SK-N-DZ (cell line): ENCODE data around the gene USH1G.

Experiments
- DNase-seq: peaks from one replicate; pipeline ENCODE4 v3.0.0-alpha.2; 2015; ENCODE audit warnings: low spot score

Gene USH1G

DNA sequence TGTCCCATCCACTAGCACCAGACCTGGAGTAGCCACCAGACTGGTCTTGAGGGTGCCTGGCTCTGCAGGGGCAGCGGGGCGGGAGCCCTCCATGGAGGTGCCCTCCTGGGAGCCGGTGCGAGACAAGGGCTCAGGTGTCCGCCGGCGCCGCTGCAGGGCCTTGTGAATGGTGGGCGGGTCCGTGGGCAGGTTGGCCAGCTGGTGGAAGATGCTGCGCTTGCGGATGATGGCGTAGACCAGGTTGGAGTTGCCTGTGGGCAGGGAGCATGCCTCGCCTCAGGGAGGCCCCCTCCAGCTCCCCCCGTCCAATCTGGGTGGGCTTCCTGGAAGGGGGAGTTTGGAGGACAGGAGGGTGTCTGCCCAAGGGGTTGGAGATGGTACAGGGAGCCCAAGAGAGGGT, 31.1 kb upstream of the USH1G start:
- DNase-seq: no peak

DNA sequence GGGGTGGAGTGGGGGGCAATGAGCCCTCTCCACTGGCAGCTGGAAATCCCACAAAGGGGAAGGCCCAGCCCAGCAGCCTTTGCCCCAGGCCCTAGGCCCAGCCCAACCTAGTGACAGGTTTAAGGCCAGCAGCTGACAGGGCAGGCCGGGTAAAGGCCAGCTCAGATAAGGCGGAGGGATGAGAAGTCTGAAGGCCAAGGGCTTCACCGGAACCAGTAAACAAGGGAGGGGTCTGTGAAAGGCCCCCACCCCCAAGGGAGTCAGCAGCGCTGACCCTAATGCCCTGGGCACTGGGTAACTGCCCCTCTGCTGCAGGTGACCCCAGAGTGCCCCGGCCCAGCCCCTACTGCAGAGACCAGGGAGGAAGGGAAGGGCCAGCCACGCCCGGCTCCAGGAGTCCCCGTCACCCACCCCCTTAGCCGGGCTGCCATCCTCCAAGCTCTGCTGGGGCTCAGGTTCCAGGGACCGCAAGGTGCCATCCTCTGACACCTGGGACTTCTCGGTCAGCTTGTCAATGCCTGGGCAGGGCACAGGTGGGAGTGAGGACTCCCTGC, 30.2 kb upstream of the USH1G start:
- no peak for DNase-seq

DNA sequence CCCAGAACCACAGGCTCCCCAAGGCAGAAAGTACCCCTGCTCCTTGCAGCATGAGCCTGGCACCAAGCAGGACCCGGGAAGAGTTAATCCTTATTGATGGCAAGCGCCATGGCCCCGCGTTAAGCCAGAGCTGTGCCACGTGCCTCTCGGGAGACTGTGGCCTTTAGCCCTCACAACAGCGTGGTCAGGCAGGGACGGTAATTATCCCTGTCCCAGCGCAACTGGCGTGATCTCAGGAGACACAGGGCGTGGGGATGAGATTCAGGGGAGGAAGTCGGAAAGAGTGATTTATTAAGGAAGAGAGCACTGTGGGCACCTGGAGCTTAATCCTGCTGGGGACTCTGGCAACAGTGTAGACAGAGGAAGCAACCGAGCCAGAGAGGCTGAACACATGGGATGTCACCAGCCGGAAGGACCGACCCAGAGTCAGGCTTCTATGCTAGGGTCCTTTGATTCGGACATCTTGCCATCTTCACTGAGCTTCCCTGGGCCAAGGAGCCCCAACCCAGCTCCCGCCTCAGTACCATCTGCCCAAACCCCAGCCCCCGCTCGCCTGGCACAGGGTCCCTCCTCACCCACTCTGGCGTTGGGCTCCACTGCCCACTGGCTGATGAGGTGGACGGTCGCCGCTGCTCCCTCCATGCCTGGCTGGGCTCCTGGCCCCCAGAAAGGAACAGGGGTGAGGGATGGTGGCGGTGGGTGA, 29.5 kb upstream of the USH1G start:
- DNase-seq: no peak

DNA sequence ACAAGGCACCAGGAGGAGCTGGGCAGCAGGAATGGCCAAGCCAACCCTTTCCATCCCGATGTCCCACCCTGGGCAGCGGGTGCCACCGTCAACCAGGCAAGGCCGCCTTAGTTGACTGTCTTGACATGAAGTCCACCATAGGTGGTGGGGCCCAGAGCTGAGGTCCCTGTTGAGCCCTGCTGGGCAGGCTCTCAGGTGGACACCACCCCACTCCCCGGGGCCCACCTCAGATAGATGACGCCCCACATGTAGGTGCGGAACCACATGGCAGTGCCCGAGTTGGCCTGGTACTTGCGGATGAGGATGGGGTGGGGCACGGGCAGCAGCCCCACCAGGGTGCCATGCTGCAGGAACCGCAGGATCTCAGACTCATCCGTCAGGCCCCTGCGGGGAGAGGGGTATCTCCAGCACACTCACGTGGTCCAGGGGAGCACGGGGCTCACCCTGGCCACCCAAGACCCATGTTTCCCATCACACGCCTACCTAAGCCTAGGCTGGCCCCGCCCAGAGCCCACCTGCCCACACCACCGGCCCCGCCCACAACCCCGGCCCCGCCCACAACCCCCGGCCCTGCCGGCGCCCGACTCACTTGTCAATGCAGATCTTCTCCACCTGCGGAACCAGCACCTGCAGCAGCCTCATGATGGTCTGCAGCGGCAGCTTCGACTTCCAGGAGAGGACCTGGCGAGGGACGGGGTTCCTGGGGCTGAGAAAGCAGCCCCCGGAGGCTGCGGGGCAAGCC, 28.8 kb upstream of the USH1G start:
- DNase-seq: no peak

DNA sequence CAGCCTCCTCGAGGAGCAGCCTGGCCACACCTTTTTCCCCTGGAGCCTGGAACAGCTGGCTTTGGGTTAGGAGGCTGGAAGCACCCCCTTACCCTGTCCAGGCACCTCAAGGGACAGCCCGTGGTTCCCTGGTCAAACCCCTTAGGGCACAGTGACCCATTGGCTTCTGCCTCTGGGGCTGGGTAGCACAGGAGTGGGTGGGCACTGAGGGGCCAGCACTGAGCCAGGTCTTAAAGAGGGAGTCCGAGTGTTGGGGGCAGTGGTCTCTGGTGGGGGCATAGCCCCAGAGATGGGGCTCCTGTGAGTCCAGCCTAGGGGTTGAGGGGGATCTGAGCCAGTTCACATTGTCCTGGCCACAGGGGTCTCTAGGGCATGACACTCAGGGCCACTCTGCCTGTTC, 28.0 kb upstream of the USH1G start:
- no peak for DNase-seq

DNA sequence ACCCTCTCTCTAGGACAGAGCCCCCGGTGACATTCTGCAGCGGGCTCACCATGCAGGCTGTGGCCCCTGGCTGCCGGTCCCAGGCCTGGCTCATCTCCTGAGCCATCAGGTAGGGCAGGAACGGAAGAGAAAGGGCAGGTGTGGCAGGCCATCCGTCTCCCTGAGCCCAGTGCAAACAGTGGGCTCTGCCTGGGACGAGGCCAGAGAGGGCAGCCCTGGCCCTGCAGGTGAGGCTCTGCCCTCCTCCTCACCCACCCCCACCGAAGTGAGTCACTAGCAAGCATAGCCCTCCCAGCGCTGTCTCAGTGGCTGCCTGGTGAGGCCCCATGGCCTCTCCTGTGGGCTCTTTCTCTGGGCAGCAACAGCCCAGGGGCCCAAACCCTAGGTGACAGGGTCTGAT, 27.2 kb upstream of the USH1G start:
- DNase-seq: no peak

DNA sequence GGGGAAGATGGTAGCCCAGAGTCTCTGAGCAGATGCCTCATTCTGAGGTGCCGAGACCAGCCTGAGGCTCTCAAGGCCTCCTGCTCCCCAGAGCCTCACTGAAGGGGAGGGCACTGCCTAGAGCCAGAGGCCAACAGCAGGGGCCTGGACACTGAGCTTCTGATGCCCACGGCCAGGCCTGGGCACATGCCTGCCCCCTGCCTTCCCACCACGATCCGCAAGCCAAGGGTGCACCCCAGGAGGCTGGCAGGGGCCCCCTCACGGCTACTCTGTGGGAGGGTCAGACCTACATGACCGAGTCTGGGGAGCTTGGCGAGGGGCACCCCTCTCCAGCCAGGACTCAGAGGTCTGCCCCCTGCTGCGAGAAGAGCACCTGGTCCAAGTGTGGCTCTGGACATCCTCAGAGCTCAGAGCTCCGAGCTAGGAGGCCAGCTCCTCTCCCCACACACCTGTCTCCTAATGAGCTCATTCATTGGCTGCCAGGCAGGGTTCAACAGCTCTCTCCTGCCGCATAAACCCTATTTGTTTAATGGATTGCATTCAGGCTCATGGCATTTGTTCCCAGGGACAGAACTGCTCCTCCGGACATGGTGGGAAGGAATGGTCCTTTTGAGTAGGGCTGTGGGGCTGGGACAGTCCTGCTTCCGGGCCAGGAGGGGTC, 26.5 kb upstream of the USH1G start:
- DNase-seq: no peak

DNA sequence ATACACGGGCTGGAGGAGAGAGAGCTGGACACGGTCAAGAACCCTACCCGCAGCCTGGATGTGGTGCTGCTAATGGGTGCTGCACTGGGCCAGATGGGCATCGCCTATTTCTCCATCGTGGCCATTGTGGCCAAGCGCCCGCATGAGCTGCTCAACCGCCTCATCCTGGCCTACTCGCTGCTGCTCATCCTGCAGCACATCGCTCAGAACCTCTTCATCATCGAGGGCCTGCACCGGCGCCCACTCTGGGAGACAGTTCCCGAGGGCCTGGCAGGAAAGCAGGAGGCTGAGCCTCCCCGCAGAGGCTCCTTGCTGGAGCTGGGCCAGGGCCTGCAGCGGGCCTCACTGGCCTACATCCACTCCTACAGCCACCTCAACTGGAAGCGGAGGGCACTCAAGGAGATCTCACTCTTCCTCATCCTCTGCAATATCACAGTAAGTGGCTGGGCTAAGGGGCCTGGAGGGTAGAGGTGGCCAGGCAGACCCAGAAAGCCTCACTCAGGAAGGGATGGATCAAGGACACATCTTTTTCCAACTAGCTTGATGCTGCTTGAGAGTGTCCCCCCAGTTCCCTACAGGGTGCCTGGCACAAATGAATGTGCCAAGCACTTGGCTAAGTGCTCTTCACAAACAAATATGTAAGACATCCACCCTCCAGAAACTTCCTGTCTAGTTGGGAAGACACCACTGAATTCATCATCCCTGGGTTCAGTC, 24.1 kb upstream of the USH1G start:
- DNase-seq: no peak

DNA sequence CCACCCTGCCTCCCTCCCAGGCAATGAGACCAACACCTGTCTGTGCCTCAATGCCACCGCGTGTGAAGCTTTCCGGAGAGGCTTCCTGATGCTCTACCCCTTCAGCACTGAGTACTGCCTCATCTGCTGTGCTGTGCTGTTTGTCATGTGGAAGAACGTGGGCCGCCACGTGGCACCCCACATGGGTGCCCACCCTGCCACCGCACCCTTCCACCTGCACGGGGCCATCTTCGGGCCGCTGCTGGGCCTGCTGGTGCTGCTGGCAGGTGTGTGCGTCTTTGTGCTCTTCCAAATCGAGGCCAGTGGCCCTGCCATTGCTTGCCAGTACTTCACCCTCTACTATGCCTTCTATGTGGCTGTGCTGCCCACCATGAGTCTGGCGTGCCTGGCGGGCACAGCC, 23.6 kb upstream of the USH1G start:
- no peak for DNase-seq

DNA sequence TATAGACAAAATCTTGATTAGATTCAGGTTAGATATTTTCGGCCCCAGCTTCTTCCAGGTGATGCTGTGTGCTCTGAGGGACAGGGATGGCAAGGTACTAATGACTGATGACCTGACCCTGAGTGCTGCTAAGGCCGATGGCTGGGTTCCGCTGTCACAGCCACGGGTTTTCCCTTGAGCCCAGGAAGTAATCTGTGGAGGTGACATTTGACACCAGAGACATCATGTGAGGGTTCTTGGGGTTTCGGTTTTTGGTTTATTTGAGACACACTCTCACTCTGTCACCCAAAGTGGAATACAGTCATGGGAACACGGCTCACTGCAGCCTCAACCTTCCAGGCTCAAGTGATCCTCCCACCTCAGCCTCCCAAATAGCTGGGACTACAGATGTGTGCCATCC, 22.5 kb upstream of the USH1G start:
- DNase-seq: no peak

DNA sequence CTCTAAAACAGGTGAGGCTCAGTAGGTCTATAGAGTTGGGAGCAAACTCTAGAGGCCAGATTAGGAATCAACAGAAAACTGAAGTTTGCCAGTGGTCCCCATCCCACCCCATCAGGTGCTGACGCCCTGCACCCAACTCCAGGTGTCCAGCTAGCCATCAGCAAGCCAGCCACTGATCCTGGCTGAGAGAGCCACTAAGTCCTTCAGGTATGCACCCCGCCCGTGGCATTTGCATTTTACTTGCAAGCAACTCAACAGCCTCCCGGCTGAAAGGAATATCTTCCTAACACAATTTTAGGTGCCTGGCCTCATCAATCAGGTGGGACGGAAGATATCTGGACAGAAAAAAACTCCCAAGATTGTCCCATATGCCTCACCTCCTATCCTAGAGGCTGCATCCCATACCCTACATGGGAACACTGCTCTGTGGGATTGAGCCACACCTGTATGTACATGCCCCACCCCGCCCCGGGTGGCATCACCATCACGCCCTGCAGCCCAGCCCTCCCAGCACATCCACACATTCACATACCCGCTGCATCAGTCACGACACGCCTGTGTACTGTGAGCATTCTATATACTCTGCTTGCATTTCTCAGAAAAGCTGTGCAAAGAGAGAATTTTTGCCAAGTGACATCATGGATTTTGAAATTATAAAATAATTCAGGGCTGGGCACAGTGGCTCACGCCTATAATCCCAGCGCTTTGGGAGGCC, 20.9 kb upstream of the USH1G start:
- DNase-seq: no peak

DNA sequence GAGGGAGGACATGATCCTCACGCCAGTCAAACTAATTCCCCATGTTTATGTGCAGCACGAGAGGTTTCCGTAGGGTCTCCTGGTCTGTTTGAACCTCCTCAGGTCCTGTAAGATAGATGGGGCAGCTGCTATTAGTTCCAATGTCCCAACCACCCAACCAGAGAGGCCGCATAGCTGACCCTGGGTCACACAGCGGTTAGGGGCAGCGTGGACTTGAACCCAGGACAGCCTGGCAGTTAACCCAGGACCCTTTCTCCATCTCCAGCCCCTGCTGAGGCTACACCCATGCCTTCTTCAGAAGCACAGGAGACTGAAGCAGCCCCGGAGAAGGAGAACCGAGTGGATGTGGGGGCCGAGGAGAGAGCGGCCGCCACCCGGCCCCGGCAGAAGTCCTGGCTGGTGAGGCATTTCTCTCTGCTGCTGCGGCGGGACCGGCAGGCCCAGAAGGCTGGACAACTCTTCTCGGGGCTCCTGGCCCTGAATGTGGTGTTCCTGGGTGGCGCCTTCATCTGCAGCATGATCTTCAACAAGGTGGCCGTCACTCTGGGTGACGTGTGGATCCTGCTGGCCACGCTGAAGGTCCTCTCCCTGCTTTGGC, 18.2 kb upstream of the USH1G start:
- DNase-seq: no peak

DNA sequence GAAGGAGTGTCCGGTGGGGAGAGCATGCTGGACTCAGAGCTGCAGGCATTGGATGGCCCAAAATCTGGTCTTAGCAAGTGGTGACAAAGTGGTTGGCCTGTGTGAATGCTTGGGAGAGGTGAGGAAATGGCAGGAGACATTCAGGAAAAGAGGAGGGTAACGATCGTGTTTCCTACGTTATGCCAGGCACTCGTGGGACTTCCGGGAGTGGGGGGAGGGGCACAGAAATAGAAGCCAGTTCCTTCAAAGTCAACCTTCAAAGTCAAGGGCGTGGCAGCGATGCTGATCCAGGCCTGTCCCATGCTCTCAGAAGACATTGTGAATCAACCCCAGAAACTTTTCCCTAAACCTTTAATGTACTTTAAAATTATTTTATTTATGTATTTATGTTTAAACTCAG, 16.5 kb upstream of the USH1G start:
- DNase-seq: no peak

DNA sequence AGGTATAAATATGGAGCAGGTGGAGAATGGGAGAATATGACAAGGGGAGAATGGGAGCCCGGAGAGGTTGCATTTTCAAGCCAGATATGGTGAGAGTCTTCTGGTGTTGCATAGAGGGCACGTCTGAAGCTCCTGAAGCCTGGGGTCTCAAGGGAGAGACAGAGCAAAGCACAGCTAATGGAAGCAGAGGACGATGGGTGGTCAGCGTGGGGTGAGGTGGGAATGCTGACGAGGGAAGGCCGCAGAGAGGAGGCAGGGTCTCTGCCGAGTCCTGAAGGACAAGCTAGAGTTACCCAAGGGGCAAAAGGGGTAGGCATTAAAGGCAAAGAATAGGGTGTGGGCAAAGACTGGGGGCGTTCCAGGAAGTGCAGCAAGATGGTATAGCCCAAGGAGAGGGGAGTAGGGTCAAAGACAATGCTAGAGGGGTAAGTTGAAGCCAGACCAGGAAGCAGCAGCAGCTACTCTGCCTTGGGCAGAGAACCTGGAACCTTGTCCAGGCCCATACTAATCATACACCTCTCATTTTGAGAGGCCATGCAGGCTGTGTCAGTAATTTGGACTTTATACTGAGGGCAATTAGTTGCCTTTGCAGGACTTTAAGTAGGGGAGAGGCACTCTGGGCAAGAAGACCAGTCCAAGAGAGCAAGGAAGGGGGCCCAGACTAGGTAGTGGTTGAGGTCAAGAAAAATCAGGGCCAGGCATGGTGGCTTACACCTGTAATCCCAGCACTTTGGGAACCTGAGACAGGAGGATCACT, 15.3 kb upstream of the USH1G start:
- no peak for DNase-seq

DNA sequence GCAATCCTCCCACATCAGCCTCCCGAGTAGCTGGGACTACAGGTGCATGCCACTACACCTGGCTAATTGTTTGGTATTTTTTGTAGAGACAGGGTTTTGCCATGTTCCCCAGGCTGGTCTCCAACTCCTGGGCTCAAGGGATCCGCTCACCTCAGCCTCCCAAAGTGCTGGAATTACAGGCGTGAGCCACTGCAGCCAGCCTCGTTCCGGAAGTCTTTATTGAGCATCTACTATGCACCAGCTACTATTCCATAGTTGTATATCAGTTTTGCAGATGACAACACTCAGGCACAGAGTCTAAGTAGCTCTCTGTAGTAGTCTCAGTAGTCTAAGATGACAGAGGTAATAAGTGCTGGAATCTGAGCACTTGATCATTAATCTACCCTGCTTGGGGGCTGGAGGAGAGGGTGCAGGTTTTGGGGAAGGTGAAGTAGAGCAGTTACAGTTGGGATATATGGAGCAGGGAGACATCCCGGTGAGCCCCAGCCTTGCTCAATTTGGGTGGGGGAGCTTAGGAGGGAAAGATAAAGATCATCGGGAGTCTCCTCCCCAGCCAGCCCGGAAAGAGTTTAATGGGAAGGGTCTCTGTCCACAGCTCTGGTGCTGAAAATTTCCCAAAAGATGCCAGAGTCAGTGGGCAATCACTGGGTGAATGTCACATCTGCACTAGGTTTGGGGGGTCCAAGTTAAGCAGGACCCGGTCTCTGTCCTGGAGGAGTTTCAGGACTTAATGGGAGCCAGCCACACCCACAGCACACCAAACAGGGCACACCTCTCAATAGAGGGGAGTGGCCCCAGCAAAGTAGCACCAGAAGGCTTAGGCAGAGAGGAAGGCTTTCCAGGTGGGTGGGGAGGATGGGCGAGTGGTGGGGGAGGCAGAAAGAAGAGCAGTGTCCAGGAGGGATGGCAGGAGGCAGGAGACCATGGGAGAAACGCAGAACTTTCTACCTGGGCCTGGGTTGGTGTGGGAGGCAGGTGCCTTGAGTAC, 14.3 kb upstream of the USH1G start:
- no peak for DNase-seq

DNA sequence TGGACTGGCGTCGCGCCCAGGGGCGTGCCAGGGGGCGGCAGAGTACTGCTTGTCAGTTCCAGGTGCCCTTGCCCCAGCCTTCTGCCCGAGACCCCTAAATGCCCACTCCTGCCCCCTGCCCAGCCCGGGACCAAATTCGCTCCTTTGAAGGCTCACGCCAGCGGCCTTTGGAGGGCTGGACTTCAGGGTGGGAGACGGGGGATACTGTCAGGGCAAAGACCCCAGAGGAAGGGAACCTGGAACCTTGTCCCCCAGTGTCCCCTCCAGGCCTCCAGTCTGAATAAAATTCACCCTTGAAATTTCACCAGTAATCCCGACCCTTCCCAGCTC, 13.4 kb upstream of the USH1G start:
- no peak for DNase-seq

DNA sequence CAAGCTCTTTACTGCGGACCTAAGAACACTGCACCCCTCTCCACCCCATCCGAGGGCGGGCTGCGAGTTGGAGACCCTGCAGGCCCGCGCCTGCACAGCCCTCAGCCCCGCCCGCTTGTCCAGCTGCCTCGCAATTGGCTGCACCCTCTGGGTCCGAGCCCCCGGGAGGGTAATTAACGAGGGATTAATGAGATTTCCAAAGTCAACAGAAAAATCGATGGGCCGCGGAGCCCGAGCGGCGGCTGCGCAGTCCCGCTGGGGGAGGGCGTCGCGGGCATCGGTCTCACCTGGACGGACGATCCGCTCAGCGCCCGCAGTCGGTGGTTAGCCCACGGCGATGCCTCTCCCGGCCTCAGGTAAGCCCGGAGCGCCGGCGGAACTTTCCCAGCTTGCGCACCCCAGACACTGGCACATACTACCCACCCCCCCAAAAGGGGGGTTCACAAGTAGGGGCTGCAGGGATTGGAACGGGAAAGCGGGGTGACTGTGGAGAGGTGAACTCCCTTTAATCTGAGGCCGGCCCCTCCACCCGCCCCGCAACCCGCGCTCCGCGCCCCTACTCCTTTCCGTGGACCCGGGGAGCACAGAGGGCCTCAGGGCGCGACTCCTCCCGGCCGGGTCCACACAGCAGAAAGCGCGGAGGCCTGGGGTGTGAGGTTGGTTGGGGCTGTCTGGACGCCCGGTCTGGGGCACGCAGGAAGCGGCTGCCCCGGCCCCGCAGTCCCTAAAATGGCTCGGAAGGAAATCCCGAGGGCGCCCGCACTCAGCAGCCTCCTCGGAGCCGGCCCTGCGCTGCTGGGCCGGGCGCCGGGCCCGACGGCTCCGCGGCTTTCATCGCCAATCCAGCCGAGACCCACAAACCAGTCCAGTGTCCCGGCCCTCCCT, 12.8 kb upstream of the USH1G start, which contains the start of gene OTOP3:
TSS of gene OTOP3 (plus strand) at position 314 of the 885 bp plus-strand sequence. CDS start at position 338, 24 bp downstream.
- DNase-seq: no peak

DNA sequence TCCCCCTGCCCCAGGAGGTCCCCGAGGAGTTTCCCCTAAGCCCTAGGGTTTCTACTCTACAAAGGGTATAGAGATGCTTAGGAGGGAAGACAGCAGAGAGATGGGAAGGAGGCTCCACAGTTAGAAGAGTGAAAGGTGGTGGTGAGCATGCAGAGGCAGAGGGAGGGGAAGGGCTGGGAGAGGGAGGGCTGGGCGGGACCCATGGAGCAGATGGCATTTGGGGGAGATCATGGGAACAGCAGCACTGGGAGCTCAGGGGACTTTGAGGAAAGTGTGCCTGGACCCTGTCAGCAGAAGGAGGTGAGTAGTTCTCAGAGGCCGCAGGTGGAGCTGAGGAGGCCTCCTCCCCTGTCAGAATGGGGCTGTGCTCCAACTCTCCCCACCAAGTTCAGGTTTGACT, 12.0 kb upstream of the USH1G start:
- no peak for DNase-seq
